Midbrain (tissue), 1 donor: Measurements from ENCODE around the gene BMPER.
A peak's percentile ranks its signal among the peaks of the same experiment; 100 is the strongest.

ENCODE experiments used
- DNase-seq: peaks from one replicate; lab custom pipeline; 2025; lab: John Stamatoyannopoulos, UW

BMPER gene

DNA sequence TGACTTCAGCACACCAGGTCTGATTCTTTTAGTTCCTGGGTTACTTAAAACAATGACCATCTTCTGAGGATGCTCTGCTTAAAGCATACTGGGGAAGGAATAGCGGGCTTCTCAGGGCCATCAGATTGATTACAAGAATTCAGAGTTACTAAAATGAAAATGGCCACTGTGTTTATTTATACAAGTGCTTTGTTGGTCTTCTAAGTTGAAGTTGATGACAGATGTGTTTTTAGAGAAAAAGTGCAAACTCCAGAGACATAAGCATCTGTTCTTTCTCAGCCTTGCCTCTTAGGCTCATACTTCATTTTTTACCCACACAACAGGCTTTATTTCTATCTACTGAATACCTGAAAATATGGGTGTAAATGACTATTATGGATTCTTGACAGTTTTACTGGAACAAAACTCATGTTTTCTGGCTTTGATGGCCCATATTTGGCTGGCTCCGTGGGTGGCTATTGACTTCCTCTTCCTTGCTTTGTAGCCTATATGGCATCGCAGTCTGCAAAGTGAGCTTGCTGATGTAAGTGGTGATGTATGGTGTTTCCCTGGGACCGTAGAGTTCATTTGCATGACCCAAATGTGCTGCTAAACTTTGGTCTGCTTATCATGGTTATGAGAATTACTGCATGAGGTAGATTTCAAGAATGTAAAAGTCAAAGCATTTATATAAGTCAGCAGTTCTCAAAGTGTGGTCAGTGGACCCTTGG is 121.3 kb downstream of the BMPER start:
- DNase-seq: no peak

DNA sequence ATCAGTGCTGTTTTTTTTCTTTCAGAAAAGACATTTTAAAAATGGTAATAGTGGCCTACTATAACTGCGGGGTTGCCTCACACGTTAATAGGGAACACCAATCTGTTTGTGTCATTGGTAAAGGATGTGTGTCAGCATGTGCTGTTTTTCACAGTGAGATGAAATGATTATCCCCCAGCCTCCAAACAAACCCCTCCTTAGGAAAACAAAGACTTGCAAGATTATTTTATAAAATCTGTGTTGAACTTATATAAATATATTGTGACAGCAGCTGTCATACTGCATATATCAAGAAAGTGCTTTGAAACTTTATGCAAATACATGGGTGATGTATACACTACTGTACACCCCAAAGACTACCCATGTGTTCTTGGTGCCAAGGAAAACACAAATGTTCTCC is 125.8 kb downstream of the BMPER start:
- no peak for DNase-seq

GRCh38 chr7:34034728-34035127 is 129.4 kb downstream of the BMPER start:
- no peak for DNase-seq

DNA sequence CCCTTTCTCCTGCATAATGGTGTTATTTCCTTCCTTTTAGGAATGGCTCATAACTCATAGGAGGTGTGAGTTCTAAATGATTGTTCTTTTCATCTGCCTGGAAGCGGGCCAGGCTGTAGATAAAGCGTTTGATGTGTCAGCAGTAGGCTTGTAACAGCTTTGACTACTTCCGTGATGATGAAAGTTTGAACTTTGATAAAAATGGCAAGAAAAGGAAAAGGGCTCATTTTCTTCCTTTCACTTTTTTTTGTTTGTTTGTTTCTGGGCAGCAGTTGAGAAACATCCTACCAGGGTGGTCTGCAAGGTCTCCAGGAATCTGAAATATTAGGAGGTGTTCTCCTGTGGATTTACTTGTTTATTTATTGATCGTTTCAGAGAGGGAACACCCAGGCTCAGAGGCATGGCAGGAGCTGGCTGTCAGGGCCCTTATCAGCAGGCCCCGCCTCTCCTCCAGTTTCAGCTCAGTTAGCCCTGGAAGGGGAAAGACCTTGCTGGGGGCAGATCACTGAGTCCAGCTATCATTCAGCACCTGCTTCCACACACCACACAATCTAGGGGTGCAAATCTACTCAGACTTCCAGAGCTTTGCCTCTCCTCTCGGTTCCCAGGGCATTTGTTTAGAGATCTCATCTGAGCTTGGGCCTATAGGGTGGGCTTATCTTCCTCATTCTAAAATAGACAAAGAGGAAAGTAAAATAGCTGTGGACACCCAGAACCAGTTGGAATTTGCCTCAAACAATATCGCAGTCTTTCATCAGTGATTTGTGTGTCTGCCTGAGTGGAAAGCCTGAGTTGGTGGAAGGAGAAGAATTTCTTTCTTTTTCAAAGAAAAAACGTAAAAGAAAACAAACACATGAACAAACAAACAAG is 130.9 kb downstream of the BMPER start:
- DNase-seq: no peak

GRCh38 chr7:34036972-34037792 is 131.8 kb downstream of the BMPER start:
- no peak for DNase-seq

DNA sequence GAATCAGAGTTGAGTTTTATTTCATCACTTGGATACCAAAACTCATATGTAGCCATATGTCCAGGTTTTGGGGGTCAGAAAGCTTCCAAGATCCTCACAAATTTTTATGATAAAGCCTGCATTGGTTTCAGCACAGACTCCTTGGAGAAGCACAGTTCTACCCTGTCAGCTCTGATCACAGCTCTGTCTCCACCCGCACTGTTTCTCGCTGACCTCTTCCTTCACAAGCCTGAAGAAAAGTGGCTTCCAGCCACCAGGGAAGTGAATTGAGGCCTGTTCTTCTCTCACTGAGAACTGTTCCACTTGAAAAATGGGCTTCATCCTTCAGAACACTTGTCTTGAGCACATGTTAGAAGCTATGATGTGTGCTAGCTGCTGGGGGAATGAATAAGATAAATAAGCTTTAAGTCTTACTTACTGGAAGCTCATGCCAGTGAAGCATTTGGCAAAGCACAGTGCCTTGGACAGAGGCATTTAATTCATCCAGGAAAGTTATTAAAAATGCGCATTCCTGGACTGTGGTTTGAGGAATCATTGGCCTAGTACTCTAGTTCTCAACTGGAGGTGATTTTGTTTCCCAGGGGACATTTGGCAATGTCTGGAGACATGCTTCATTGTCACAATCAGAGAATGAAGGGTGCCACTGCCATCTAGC is 133.6 kb downstream of the BMPER start:
- DNase-seq: no peak

- DNase-seq: no peak
These were observed 136.4 kb downstream of the BMPER start for GRCh38 chr7:34041707-34042106.

DNA sequence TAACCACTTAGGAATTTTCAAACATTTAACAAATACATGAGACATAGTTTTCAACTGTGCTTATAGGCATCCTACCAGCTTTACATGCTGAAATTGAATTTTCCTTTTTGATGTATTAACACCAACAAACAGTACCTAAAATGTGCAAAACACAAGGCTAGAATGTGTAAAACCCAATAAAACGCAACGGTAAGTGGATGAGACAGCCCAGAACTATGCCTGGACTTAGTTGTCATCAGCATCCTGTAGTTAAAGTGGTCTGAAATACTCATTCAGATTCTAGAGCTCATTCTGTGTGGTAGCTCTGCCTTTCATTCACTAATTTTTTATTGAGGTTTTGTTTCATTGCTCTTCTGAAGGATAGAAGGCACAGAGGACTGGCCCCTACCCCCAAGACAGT is 137.1 kb downstream of the BMPER start:
- no peak for DNase-seq

GRCh38 chr7:34043461-34044305 is 138.3 kb downstream of the BMPER start:
- DNase-seq: no peak

DNA sequence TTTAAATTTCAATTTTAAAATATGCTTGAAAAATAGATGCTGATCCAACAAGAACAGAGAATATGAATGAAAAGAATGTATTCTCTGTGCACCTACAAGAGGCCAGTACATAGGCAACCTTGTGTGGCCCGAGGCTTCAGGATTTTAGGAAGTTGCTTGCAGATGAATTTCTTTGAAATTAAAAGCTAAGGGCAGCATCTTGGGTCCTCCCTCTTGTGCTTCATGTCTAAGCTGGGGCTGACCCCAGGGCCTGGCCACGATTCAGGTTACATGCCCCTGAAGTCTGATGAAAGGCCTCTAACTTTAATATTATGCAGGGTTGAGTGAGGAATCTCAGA is 138.9 kb downstream of the BMPER start:
- no peak for DNase-seq

- no peak for DNase-seq
These were observed 139.5 kb downstream of the BMPER start for GRCh38 chr7:34044734-34045353.

DNA sequence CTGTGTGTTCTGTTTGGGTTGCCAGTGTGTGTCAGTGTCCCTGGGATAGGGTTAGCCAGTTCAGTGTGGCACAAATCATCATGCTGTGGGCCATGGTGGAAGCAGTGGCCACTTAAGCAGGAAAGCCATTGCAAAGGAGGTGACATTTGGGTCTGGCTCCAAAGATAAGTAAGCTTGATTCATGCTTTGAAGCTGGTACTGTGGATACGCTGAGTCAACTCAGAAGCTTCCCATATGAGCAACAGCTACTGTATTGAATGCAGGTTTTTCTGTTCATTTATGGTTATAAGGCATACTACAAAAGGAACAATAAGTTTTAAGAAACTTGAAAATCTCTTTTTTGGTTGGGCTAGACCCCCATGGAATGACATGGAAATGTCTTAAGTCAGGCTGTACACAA is 143.1 kb downstream of the BMPER start:
- DNase-seq: no peak

DNA sequence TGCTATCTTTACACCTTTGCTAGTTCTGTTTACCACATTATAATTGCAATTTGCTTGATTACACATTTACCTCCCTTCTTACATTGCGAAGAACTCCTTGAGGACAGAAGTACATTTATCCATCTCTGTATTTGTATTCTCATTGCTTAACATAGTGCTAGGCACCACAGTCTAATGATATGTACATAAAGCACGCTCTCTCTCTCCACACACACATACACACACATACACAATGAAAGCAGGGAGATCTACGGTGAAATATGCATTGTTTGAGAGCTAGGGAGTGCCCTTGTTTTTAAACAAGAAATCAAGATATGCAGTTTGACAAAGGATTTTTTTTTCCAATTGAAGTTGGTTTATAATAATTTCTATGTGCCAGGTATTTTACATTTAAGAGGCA is 148.7 kb downstream of the BMPER start:
- no peak for DNase-seq

GRCh38 chr7:34057136-34057535 is 151.8 kb downstream of the BMPER start:
- DNase-seq: no peak

DNA sequence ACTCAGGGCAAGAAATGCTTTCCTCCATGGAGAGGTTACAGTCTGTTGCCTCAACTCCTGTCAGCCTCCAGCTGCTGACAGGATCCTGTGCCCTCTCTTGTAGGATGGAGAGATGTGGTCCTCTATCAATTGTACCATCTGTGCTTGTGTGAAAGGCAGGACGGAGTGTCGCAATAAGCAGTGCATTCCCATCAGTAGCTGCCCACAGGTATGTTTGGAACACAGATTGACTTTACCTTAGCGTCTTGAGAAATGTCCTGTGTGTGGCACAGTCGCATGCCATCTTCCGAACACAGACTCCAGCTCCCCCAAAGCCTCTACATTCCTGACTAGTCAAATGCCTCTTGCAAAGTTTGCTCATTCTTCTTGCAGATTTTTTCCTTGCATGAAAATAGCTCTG is 152.6 kb downstream of the BMPER start:
- DNase-seq: no peak

- no peak for DNase-seq
These were observed 153.4 kb downstream of the BMPER start for GRCh38 chr7:34058801-34059135.

- peak; percentile 52 for DNase-seq
These were observed 153.9 kb downstream of the BMPER start for GRCh38 chr7:34059136-34059828.

- no peak for DNase-seq
These were observed 155.0 kb downstream of the BMPER start for GRCh38 chr7:34060196-34060947.

DNA sequence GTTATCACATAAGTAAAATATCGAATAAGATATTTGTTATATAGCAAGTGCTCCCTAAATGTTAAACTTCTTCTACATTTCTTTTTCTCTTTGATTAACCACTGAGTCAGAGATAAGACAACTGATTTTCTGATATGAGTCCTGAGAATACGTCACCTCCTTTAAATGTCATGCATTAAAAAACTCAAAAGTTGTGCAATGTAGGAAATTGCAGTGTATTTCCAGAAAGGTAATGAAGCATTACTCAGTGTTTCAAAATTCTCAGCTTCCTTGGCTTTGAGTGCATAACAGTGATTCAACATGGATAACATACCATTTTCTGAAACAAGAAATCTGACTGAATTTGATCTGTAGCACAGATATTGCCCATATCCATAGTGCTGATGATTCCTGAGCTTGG is 155.8 kb downstream of the BMPER start:
- DNase-seq: no peak

DNA sequence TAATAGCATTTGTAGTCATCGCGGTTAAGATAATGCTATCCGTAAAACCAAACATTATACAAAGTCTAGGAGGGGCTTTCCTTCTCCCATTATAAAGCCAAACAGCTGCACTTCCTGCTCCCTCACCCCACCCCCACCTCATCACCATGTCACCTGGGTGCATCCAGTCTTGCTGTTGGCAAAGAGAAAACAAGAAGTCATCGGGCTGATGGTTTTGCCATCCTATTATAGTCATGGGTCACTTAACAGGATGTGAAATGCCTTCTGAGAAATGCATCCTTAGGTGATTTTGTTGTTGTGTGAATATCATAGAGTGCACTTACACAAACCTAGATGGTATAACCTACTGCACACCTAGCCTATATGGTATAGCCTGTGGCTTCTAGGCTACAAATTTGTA is 157.0 kb downstream of the BMPER start:
- DNase-seq: no peak
